ENCODE measurements around the gene COMMD1. TPM values are rescaled to one million over a fixed set of nuclear protein-coding genes. Genes with fewer than 3 reads are reported as not detected.
A peak's percentile ranks its signal among the peaks of the same experiment; 100 is the strongest.
"Not testable (repeated sequence)": the region's sequence is repeated elsewhere in the genome, so short reads cannot be mapped to it uniquely, and the experiment has no call there.

COMMD1 gene
- total RNA-seq, 1 experiment from 2014 or later, result 58.1 TPM

DNA sequence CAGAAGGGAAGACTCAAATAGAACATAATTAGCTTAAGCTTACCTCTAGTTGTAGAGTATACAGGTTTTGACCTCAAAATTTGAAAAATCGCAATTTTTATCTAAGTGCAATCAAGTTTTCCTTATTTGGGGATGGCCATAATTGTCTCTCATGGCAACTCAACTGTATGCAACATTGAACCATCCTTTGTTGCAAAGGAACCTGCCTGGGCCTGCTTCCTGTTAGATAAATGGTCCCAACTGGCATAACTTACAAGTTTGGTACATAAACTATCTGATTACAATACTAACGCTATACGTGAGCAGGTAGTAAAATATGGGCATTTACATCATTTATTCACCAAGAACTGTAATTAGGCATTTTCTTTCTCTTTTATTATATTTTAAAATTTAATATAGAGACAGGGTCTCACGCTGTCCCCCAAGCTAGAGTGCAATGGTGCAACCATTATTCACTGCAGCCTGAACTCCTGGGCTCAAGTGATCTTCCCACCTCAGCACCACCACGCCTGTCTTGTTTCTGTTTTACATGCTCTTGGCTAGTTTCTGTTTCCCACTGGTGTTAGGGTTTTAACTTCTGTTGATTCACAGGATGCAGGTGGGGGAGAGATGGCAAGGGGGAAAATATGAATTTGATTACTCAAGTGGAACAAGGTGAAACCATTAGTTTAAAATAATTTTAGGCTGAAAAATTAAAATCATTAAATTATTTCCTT, 235.1 kb downstream of the COMMD1 start:
- DNase-seq (ENCODE audit: low spot score), result no peak

DNA sequence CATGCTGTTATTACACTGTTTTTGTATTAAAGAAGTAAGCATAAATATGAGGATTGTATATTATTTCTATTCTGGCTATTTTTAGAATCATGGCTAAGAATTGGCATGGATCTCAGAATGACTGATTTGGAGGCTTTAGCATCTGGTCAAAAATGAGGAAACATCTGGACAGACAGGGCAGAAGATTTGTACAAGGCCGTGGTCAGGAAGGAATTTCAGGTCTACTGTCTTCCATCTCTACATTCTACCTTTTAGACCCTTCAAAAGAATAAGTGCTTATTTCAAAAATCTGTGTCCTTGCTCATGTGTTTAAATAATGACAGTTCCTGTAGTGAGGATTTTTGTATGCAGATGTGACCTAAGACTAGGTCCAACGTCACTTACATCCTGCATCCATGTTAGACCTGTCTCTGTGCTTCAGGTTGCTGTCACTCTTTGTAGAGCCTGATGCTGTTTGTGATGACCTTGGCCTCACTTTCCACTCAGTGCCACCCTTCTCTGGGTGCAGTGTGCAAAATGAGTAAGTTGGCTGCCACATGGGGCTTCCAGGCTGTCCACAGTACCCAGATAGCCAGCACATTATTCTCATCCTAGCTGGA, 235.8 kb downstream of the COMMD1 start:
- DNase-seq (ENCODE audit: low spot score), result no peak

DNA sequence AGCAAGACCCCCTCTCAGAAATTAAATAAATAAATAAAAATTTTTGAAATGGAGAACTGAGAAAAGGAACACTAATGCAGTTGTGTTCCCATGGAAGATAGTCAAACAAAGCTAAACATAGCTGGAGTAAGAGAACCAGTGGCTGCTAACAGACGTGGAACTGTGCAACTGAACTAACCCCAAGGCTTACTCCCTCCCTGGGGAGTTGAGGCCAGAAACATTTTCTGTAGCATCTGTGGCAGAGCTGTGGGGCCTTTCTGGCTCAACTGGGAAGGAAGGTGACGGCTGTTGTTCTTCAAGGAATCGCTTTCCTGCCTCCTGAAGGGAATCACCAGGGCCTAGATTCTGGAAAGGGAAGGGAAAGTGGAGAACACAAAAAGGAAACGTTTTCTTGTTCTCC, 236.6 kb downstream of the COMMD1 start:
- no peak for DNase-seq (ENCODE audit: low spot score)

DNA sequence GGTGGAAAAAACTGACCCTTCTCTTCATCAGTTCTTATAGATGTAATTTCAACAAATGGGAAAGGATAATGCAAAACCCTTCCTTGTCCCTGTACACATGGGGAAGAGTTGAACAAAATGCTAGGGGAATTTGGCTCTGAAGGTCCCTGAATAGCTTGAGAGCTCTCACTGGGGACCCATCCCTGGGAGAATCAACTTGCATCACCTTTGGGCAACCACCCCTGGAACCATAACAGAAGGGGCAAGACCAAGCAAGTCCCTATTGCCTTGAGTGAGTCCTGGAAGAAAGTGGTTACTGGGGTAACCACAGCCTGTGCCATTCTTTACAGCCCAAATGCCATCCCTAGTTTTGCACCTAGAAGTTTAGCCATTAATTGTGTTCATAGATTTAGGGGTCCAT, 238.2 kb downstream of the COMMD1 start:
- no peak for DNase-seq (ENCODE audit: low spot score)

DNA sequence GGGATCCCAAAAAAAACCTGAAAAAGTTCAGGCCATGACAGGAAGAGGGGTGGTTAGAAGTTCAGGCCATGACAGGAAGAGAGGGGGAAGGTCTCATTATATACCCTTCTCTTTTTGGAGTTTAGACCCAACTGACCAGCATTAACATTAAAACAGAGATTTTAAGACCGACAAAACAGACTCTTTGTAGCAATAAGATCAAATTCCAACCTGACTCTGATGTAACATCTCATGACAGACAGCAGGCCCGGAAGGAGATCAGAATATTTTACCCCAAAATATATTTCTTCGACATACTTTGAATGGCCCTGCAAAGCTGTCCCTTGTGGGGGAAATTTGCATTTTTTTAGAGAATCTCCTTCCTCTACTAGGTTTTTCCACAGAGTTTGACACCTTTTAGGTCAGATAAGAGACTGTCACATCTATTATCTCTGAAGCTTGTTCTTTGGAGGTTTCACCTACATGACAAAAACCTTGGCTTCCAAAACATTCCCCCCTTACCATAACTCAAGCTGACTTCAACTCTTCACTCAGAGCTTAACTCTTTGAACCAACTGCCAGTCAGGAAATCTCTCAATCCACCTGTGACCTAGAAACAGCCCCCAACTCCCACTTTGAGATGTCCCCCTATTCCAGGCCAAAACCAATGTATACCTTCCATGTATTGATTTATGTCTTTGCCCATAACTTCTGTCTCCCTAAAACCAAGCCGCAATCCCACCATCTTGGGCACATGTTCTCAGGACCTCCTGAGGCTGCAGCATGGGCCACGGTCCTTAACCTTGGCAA, 239.4 kb downstream of the COMMD1 start:
- no peak for DNase-seq (ENCODE audit: low spot score)

DNA sequence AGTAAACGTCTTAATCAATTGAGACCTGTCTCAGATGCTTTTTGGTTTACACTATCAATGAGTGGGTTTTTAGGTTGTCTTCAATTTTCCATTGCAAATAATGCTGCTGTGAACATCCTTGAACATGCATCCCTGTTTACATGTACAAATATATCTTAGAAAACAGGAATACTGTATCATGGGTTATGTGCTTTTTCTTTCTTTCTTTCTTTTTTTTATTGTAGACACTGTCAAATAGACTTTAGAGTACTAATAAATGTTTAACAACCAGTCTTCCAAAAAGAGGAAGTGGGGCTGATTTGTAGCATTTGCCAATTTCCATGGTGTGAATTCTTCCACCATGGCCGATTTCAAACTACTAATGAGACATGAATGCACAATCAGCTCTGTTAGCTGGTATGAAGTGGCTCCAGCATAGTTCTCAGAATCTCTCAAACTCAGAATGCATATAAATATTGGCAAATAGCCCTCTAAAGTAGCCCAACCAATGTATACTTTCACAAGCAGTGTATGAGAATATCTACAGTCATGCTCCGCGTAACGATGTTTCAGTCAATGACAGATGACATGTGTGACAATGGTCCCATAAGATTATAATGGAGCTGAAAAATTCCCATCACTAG, 240.1 kb downstream of the COMMD1 start:
- no peak for DNase-seq (ENCODE audit: low spot score)

DNA sequence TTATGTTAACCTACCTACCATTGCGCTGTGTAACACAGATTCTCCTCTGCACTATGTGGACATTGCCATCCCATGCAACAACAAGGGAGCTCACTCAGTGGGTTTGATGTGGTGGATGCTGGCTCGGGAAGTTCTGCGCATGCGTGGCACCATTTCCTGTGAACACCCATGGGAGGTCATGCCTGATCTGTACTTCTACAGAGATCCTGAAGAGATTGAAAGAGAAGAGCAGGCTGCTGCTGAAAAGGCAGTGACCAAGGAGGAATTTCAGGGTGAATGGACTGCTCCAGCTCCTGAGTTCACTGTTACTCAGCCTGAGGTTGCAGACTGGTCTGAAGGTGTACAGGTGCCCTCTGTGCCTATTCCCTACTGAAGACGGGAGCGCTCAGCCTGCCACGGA, 241.3 kb downstream of the COMMD1 start:
- DNase-seq (ENCODE audit: low spot score), result not testable (repeated sequence)

DNA sequence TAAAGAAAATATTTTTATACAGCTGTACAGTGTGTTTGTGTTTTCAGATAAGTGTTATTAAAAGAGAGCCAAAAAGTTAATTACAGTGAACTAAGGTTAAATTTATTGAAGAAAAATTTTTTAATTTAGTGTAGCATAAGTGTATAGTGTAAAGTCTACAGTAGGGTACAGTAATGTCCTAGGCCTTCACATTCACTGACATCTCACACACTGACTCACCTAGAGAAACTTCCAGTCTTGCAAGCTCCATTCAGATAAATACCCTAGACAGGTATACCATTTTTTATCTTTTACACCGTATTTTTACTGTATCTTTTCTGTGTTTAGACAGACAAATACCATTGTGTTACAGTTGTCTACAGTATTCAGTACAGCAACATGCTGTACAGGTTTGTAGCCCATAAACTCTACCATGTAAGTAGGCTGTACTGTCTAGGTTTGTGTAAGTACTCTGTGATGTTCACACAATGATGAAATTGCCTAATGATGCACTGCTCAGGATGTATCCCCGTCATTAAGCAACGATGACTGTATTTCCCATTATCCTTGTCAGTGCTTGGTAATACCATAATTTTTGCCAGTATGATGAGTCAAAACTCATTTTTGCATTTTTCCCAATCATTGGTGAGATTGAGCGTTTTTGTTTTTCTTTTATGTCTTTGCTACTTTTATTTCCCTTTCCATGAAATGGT, 242.3 kb downstream of the COMMD1 start:
- DNase-seq (ENCODE audit: low spot score), result no peak

DNA sequence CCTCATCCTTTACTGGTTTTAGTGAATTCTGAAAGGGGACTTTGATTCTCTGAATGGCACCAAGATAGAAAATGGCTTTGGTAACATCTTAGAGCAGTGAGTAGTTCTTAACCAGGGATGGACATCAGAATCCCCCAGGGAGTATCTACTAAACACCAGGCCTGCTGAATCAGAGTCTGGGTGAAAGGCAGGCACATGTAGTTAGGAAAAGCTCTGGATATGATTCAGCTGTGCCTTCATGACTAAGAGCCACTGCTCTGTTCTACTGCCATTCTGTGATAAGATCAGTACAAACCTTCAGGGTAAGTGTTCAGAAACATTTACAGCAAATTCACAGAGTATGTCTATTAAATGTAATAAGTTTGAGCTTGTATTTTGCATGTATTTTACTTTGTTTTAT, 244.2 kb downstream of the COMMD1 start:
- DNase-seq (ENCODE audit: low spot score), result peak; percentile 42

DNA sequence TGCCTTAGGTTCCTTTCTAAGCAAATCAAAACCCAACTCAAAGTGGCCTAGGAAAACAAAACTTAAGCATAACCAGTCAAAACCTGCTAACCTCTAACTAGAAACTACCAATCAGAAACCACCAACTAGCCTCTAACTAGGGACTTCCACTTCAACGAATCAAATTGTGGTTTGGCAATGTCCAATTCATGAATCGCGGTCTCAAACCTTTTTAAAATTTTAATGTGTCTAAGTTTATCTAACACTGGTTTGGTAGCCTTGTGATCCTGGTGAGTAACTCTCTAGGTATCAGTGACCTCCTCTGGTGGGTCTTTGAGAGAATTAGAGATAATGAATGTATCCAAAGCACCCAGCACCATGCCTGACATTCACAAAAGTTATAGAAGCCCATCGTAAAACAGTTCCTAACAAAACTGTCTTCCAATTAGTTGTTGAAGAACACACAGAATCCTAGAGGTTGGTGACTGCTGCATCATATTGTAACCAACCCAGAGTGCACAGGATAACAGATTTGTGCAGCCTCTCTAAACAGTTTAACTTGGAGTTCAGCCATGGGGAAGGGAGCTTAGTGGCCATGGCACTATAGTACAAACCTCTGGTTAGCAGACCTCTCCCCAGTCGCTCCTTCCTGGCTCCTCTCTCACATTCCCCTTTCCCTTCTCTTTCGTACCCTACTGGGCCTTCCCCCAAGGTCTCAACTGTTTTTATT, 245.3 kb downstream of the COMMD1 start:
- no peak for DNase-seq (ENCODE audit: low spot score)

DNA sequence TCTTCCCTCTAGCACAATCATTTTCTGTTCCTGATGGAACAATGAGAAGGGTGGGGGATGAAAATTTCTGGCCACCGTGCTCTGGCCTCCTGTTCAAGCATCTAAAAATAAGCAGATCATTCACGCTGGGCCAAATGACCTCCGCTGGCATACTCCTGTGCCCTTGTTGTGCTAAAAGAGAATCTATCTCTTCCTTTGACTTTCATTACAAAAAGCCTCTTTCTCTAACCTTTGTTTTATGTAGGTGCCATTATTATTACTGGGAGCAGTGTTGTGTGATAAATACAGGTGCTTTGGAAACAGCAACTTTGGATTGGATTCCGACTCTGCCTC, 245.8 kb downstream of the COMMD1 start:
- DNase-seq (ENCODE audit: low spot score), result no peak

DNA sequence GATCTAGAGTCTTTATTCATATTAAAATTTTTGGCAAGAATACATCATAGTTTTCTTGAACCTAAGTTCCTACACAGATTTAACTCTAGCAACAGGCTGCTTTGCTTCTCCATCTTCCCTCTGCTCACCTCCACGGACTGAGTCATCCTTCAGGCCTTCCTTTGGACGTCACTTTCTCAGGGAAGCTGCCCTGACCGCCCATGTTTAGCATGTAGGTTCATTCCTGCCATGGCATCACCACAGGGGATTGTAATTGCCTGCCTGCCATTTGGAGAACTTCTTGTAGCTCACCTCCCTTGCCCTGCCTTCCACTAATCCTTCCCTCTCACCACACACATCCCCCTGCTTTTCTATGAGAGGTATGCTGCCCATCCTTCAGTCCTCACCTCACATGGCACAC, 246.5 kb downstream of the COMMD1 start:
- DNase-seq (ENCODE audit: low spot score), result peak; percentile 53

DNA sequence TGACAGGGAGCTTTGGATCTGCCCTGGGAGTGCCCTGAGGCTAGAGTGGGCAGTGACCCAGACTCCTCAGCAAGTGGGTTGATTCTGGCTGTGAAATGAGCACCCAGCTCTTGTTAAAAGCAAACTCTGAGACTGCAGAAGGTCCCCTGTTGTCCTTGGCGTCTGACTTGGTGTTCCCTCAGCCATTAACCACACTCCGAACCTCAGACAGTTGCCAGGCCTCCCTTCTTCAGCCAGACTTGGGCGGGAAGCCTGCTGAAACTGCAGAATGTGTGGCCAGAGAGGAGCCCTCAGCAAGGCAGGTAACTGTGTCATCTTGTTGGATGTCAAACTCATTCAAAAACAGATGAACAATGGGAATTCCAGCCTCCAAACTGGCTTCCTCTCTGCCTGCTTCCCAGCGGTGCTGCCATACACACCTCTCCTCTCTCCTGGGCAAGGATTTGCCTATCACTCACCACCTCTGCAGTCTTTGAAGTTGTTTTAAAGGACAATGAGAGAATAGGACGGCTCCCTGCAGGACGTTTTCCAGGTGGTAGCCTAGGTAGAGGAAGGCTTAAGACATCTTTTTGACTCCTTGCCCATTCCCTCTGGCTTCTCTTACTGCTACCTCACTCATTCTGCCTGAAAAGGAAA, 251.5 kb downstream of the COMMD1 start:
- DNase-seq (ENCODE audit: low spot score), result no peak

DNA sequence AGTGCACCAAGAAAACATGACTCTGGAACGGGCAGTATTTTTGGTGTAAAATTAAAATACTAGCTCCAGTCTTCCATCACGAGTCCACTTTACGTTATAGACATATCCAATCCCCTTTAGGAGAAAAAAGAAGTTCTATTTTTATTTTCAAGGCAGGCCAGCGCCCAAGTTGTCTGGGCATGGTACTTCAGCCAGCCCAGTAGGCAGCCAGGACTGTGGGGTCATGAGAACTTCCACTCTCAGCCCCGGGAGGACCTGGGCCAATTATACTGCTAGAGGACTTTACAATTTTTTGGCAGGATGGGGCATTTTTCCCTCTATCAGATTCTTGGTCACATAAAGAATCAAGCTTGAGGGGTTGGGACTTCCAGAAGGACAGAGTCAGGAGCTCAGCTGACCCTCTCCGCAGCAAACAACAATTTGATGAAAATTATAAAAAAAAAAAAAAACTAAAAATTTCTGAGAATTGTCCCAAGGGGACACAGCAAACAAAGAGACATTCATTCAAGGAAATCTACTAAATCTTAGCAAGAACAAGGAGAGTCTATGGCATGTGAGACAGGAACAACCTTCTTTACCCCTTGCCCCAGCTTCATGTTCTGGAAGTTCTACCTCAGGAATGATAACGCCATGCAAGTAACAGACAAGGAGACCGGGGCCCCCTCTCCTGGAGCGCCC, 253.1 kb downstream of the COMMD1 start:
- DNase-seq (ENCODE audit: low spot score), result no peak

DNA sequence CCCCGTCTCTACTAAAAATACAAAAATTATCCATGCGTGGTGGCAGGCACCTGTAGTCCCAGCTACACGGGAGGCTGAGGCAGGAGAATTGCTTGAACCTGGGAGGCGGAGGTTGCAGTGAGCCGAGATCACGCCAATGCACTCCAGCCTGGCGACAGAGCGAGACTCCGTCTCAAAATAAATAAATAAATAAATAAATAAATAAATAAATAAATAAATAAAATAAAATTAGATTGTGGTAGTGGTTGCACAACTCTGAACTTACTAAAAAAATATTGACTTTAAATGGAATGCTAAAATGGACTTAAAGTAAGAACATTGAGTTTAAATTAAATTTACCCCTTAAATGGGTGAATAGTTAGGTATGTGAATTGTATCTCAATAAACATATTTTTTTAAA, 255.2 kb downstream of the COMMD1 start:
- not testable (repeated sequence) for DNase-seq (ENCODE audit: low spot score)

DNA sequence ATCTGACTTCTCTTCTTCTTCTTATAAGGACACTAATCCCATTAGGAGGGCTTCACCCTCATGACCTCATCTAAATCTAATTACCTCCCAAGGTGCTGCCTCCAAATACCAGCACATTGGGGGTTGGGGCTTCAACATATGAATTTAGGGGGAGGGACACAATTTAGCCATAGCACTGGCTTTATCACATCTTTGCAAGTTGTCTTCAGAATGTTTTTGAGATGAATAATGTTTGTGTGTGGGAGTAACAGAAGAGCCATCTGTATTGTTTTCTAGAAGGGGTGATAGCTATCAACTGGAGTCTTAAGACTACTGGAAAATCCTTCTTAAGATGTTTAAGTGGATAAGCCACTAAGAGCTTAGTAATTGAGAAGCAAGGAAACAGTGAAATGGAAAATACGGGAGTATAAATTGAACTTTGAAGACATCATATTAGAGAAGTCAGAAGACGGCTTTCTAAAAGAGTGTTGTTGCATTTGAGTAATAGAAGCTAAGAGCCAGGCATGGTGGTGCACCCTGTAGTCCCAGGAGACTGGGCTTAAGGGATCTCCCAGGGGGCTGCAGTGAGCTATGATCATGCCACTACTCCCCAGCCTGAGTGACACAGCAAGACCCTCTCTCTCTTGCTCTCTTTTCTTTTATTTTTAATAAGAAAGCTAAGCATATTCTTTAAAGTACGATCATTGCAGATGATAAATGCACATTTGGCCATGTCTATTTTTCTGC, 257.8 kb downstream of the COMMD1 start:
- DNase-seq (ENCODE audit: low spot score), result no peak

DNA sequence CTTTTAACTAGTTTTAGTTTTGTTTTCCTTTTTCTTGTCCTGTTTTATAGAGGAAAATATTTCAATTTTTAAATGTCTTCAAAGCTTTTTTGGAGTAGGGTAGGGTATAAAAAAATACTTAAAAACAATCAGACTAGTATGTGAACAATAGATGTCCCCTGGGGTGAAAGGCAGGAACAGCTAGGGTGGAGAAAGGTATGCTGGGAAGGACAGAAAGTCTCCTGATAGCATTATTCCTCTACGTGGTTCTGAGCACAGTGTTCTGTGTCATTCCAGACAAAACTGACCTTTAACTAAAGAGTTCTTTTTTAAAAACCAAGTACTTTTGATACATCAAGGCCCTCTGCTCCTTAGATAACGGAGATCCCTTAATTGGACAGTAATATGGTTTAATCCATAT, 258.4 kb downstream of the COMMD1 start:
- DNase-seq (ENCODE audit: low spot score), result no peak

DNA sequence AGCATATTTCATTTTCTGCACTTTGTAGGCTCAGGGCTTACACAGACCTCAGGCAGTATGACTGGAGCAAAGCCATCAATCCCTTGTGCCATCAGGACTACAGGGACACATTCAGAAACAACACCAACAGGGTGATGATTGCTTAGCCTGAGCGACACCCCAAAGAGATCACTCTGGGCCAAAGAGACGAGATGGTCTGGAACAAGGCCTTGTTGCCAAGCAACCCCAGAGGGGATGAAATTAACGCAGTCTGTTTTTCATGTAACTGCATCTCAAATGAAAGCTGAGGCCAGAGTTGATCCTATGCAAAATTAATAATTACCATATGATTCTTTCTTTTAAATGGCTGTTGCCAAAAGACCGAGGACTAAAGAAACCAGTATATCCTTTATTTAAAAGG, 270.3 kb downstream of the COMMD1 start:
- DNase-seq (ENCODE audit: low spot score), result no peak

DNA sequence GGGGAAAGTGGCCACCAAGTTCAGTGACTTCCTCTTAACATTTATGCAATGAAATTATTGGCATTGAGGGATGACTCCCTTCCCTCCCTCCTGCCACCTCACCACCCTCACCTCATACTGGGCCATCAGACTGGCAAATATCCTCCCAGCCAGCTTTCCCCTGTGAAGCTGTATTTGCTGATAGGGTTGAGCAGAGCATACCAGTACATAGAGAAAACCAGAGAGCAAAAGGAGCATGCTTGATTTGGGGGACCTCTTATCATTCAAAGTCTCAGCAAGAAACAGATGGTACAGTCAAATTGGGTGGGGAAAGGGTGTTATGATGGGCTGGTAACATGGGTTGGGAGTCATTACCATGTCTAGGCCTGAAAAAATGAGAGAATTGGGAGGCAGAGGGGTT, 271.3 kb downstream of the COMMD1 start:
- DNase-seq (ENCODE audit: low spot score), result no peak

All from H4 (cell line).